H1 (cell line): Measurements from ENCODE around the gene CATSPERD. TPM values are rescaled to one million over a fixed set of nuclear protein-coding genes. Genes with fewer than 3 reads are reported as not detected.

Experiments used
- CTCF ChIA-PET: fragments of 300-600 bp; sonication (Branson Sonifier 250); formaldehyde crosslinking; loops from one replicate; lab custom pipeline; 2021; ENCODE audit not compliant: partially characterized antibody; lab: Charles Lee
- POLR2A ChIA-PET: fragments of 300-600 bp; sonication (Branson Sonifier 250); formaldehyde crosslinking; loops from one replicate; lab custom pipeline; 2021; ENCODE audit warnings: inconsistent platforms; ENCODE audit not compliant: partially characterized antibody; lab: Charles Lee
- DNase-seq, 2 experiments: peaks; one replicate each; pipeline versions ENCODE4 v3.0.0 to v3.0.0-alpha.2; 2010 to 2022; ENCODE audit warnings: low spot score in 2 of 2, low read depth in 1 of 2, mixed read lengths in 1 of 2
- FAIRE-seq: peaks from 2 replicates; lab custom pipeline; 2011; peaks lifted over from hg19 to GRCh38; lab: Jason Lieb, UNC
- H2AFZ ChIP-seq: 2 replicates; pipeline ENCODE4 v1.8.1; 2012; ENCODE audit warnings: low read length, inconsistent platforms
- H2AK5ac ChIP-seq: 2 replicates; pipeline ENCODE4 v1.6.1; 2013; ENCODE audit warnings: low read depth, low read length
- H2BK120ac ChIP-seq: replicated peaks from 2 replicates; pipeline ENCODE3; 2013; ENCODE audit warnings: low read depth, low read length, inconsistent platforms
- H2BK12ac ChIP-seq: 2 replicates; pipeline ENCODE4 v1.6.1; 2013; ENCODE audit warnings: low read depth, low read length
- H2BK15ac ChIP-seq: 2 replicates; pipeline ENCODE4 v1.6.1; 2013; ENCODE audit warnings: low read length
- H2BK20ac ChIP-seq: 2 replicates; pipeline ENCODE4 v1.6.1; 2013; ENCODE audit warnings: low read length
- H2BK5ac ChIP-seq: 2 replicates; pipeline ENCODE4 v1.6.1; 2013; ENCODE audit warnings: low read depth, low read length
- H3K14ac ChIP-seq: 2 replicates; pipeline ENCODE4 v1.6.1; 2013; ENCODE audit warnings: inconsistent platforms; ENCODE audit not compliant: insufficient read length
- H3K18ac ChIP-seq: 2 replicates; pipeline ENCODE4 v1.6.1; 2013; ENCODE audit warnings: low read length; ENCODE audit errors: extremely low read depth
- H3K23ac ChIP-seq: 2 replicates; pipeline ENCODE4 v1.6.1; 2013; ENCODE audit warnings: inconsistent platforms; ENCODE audit not compliant: insufficient read length
- H3K23me2 ChIP-seq: 2 replicates; pipeline ENCODE4 v1.6.1; 2013; ENCODE audit warnings: low read depth, low read length
- H3K27ac ChIP-seq: 2 replicates; pipeline ENCODE4 v1.6.1; 2011; ENCODE audit warnings: low read depth, low read length, inconsistent platforms
- H3K27me3 ChIP-seq, 4 experiments: replicated peaks in 1 of 4; 1 replicate in 1 of 4; 2 replicates in 3 of 4; pipeline versions ENCODE4 v1.6.1 to v1.8.1; 2011 to 2013; ENCODE audit warnings: low read length in 3 of 4, mild to moderate bottlenecking in 3 of 4, inconsistent platforms in 2 of 4, mixed read lengths in 2 of 4, moderate library complexity in 1 of 4; ENCODE audit not compliant: control insufficient read depth in 3 of 4, insufficient read depth in 3 of 4; ENCODE audit errors: extremely low read depth in 1 of 4
- H3K36me3 ChIP-seq, 4 experiments: 2 replicates each; pipeline versions ENCODE4 v1.6.1 to v1.8.1; 2011 to 2013; ENCODE audit warnings: mild to moderate bottlenecking in 4 of 4, low read length in 3 of 4, moderate library complexity in 2 of 4, control low read depth in 1 of 4, inconsistent platforms in 1 of 4; ENCODE audit not compliant: insufficient read depth in 4 of 4, control insufficient read depth in 2 of 4
- H3K4ac ChIP-seq: replicated peaks from 2 replicates; pipeline ENCODE3; 2013; ENCODE audit warnings: low read length, low read depth, mixed read lengths, inconsistent platforms; ENCODE audit not compliant: insufficient read length
- H3K4me1 ChIP-seq, 4 experiments: replicated peaks in 1 of 4; 1 replicate in 1 of 4; 2 replicates in 3 of 4; pipeline versions ENCODE4 v1.6.1 to v1.8.1; 2011 to 2013; ENCODE audit warnings: low read length in 3 of 4, inconsistent platforms in 2 of 4, mixed read lengths in 1 of 4; ENCODE audit not compliant: insufficient read depth in 4 of 4, control insufficient read depth in 3 of 4
- H3K4me2 ChIP-seq, 2 experiments: 2 replicates each; pipeline versions ENCODE4 v1.6.1 to v1.8.1; 2011 to 2013; ENCODE audit warnings: low read depth in 2 of 2, low read length in 2 of 2, control low read depth in 1 of 2, inconsistent platforms in 1 of 2, mild to moderate bottlenecking in 1 of 2; ENCODE audit not compliant: insufficient read depth in 1 of 2
- H3K4me3 ChIP-seq, 4 experiments: fragments of 200-600, 300-600 bp in 1 of 4; sonication (generic), shearing (Covaris generic), sonication (Bioruptor Twin) in 1 of 4; 2 replicates each; pipeline versions ENCODE4 v1.5.1 to v1.8.1; 2011 to 2016; ENCODE audit warnings: low read length in 4 of 4, low read depth in 3 of 4, control low read depth in 2 of 4, inconsistent platforms in 2 of 4, mild to moderate bottlenecking in 2 of 4, mixed read lengths in 1 of 4, moderate library complexity in 1 of 4; ENCODE audit not compliant: insufficient read depth in 2 of 4; ENCODE audit errors: extremely low read depth in 1 of 4
- H3K56ac ChIP-seq: replicated peaks from 2 replicates; pipeline ENCODE3; 2013; ENCODE audit warnings: low read depth, mild to moderate bottlenecking, mixed read lengths, low read length, inconsistent platforms; ENCODE audit not compliant: insufficient read length
- H3K79me1 ChIP-seq: 2 replicates; pipeline ENCODE4 v1.6.1; 2013; ENCODE audit warnings: low read depth, low read length, control low read depth
- H3K79me2 ChIP-seq, 2 experiments: 2 replicates each; pipeline versions ENCODE4 v1.6.1 to v1.8.1; 2012 to 2013; ENCODE audit warnings: low read length in 2 of 2, mild to moderate bottlenecking in 2 of 2, inconsistent platforms in 1 of 2; ENCODE audit not compliant: insufficient read depth in 2 of 2, control insufficient read depth in 1 of 2
- H3K9ac ChIP-seq, 4 experiments: replicated peaks in 1 of 4; 1 replicate in 1 of 4; 2 replicates in 3 of 4; pipeline versions ENCODE4 v1.6.1 to v1.8.1; 2011 to 2013; ENCODE audit warnings: low read depth in 3 of 4, low read length in 3 of 4, control low read depth in 2 of 4, mild to moderate bottlenecking in 2 of 4, moderate library complexity in 2 of 4, inconsistent platforms in 1 of 4; ENCODE audit errors: extremely low read depth in 1 of 4
- H3K9me3 ChIP-seq, 2 experiments: 2 replicates each; pipeline versions ENCODE4 v1.6.1 to v1.8.1; 2012 to 2013; ENCODE audit warnings: mild to moderate bottlenecking in 2 of 2, moderate library complexity in 2 of 2, control low read depth in 1 of 2, inconsistent platforms in 1 of 2, low read depth in 1 of 2, low read length in 1 of 2, mixed read lengths in 1 of 2; ENCODE audit not compliant: insufficient read depth in 2 of 2
- H4K20me1 ChIP-seq, 2 experiments: replicated peaks in 1 of 2; 2 replicates each; pipeline versions ENCODE3 to v1.8.1; 2011 to 2013; ENCODE audit warnings: inconsistent platforms in 2 of 2, low read length in 2 of 2, mild to moderate bottlenecking in 1 of 2; ENCODE audit not compliant: insufficient read depth in 2 of 2, control insufficient read depth in 1 of 2
- H4K5ac ChIP-seq: 2 replicates; pipeline ENCODE4 v1.6.1; 2013; ENCODE audit warnings: low read length, low read depth, mixed read lengths, inconsistent platforms; ENCODE audit not compliant: insufficient read length
- H4K8ac ChIP-seq: 2 replicates; pipeline ENCODE4 v1.8.0; 2013; ENCODE audit warnings: mild to moderate bottlenecking, moderate library complexity, low read length, inconsistent platforms; ENCODE audit not compliant: insufficient read depth; ENCODE audit errors: extremely low read depth
- H4K91ac ChIP-seq: replicated peaks from 2 replicates; pipeline ENCODE3; 2013; ENCODE audit warnings: low read length, mixed read lengths, inconsistent platforms; ENCODE audit not compliant: insufficient read length
- KDM1A ChIP-seq: fragments of 200-600, 300-600 bp; sonication (generic); IDR thresholded peaks from 2 replicates; pipeline ENCODE4 v1.7.1; 2016; ENCODE audit warnings: mild to moderate bottlenecking, low read length, borderline replicate concordance
- RAD21 ChIP-seq, 2 experiments: IDR thresholded peaks in 1 of 2; conservative IDR thresholded peaks in 1 of 2; 2 replicates each; pipeline ENCODE4 v1.6.1; 2011; ENCODE audit warnings: low read depth in 2 of 2, low read length in 2 of 2, improper control_type of control experiment in 1 of 2, inconsistent platforms in 1 of 2, mild to moderate bottlenecking in 1 of 2, moderate library complexity in 1 of 2
- SIX5 ChIP-seq: IDR thresholded peaks from 2 replicates; pipeline ENCODE4 v1.6.1; 2011; ENCODE audit warnings: mild to moderate bottlenecking, low read depth, low read length
- WGBS, 2 experiments: shearing (Covaris generic) in 1 of 2; methylation state at CpG; one replicate each; pipeline versions ENCODE4 v1.1.6 to v1.1.7; 2013 to 2015; ENCODE audit warnings: low lambda C conversion rate in 2 of 2, mixed read lengths in 2 of 2, inconsistent platforms in 1 of 2, low coverage in 1 of 2, missing lambda C conversion rate in 1 of 2; ENCODE audit not compliant: insufficient replicate concordance in 2 of 2, insufficient coverage in 1 of 2, insufficient read length in 1 of 2; ENCODE audit errors: extremely low coverage in 1 of 2, missing lambda C conversion rate in 1 of 2; 5-methylcytosine and 5-hydroxymethylcytosine counted together
- polyA plus RNA-seq, 7 experiments: library from polyadenylated mRNA; depleted of rRNA in 3 of 7; stranded (reverse) in 5 of 7; unstranded in 2 of 7; fragments of >200 nt in 5 of 7; fragments of 200-250 nt in 2 of 7; gene quantifications; 1 replicate in 5 of 7; 2 replicates in 1 of 7; 4 replicates in 1 of 7; pipeline versions ENCODE4 v1.2.1 to v1.2.3, GENCODE V29; 2011 to 2013; ENCODE audit warnings: missing spikeins in 2 of 7, mixed read lengths in 2 of 7
- total RNA-seq: library from RNA; stranded (reverse); fragmentation: NEBNext Ultra II Directional; extraction: Animal tissue kit (Norgen Biotek cat#: 25700); gene quantifications from 2 replicates; pipeline ENCODE4 v1.2.1, GENCODE V29; 2021
- TF ChIP-seq, protein P1 (sequence below), 3 experiments: IDR thresholded peaks; 1 replicate in 2 of 3; 2 replicates in 1 of 3; pipeline versions ENCODE4 v1.5.1 to v1.6.1; 2011; ENCODE audit warnings: low read length in 3 of 3, mild to moderate bottlenecking in 3 of 3, inconsistent platforms in 2 of 3, low read depth in 1 of 3, moderate library complexity in 1 of 3; ENCODE audit not compliant: insufficient read depth in 1 of 3; ENCODE audit errors: control extremely low read depth in 1 of 3

Gene CATSPERD
- total and polyA plus RNA-seq, 2 of the 8 experiments (the other 6 are each of a cell fraction or from before 2014, with no cell fraction given): 0.12 TPM; not detected in 1

DNA sequence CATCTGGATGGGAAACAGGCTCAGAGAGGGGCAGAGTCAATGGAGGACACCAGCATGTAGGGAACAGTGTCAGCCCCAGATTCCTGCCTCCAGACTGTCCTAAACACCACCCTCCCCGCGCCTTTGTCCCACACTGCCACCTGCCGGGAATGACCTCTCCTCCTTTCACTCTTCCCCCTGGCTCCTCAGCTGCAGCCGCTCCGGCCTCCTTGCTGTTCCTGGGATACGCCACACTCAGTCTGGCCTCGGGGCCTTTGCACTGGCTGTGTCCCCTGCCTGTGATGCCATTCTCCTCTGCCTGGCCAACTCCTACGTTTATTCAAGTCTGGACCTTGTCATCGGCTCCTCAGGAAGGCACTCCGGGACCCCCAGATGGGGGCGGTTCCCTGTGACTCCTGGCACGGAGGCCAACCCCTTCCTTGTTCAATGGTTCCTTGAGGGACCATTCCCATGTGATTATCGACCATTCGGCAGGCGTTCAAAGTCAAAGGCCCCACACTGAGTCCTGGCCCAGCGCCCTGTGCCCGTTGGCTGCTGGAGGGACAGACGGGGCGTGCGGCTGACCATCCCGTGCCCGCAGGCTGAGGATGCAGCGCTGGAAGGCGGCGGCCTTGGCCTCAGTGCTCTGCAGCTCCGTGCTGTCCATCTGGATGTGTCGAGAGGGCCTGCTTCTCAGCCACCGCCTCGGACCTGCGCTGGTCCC is 103.3 kb downstream of the CATSPERD start:
- no peak overlapping the region for H3K14ac ChIP-seq
- H4K91ac ChIP-seq: no peak overlapping the region
- no peak overlapping the region for H3K4me2 ChIP-seq
- no peak overlapping the region for H3K56ac ChIP-seq
- no peak overlapping the region for H3K4ac ChIP-seq
- H2BK20ac ChIP-seq: no peak overlapping the region
- H3K79me1 ChIP-seq: no peaks in the 10 kb centered on the region
- peaks cover 0 to 4% of the 10 kb centered on the region in 2 experiments for H4K20me1 ChIP-seq
- H3K9ac ChIP-seq: no peak overlapping the region
- ChIA-PET CTCF (interaction anchor here (0.7 to 3.7 kb wide), 7 partner anchors 16 to 198 kb away, joined by 3 to 32 read pairs (median 7); partner anchors contain the start of gene NRTN), POLR2A (interaction anchor here (0.6 to 2.1 kb wide), 7 partner anchors 15 to 133 kb away, joined by 3 to 8 read pairs (median 4); partner anchors contain the start of genes FUT3, NRTN and RPL36)
- no peak for TF ChIP-seq SIX5
- TF ChIP-seq, protein P1, sequence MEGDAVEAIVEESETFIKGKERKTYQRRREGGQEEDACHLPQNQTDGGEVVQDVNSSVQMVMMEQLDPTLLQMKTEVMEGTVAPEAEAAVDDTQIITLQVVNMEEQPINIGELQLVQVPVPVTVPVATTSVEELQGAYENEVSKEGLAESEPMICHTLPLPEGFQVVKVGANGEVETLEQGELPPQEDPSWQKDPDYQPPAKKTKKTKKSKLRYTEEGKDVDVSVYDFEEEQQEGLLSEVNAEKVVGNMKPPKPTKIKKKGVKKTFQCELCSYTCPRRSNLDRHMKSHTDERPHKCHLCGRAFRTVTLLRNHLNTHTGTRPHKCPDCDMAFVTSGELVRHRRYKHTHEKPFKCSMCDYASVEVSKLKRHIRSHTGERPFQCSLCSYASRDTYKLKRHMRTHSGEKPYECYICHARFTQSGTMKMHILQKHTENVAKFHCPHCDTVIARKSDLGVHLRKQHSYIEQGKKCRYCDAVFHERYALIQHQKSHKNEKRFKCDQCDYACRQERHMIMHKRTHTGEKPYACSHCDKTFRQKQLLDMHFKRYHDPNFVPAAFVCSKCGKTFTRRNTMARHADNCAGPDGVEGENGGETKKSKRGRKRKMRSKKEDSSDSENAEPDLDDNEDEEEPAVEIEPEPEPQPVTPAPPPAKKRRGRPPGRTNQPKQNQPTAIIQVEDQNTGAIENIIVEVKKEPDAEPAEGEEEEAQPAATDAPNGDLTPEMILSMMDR (IDR thresholded peaks at IDR 0.05; ENCODE audit: control extremely low read depth in 1 of 3, insufficient read depth in 1 of 3, low read depth in 1 of 3, low read length in 3 of 3): peak; percentile 48 to 52 (median 50)
- peak; percentile 23 to 45; a peak in 2 of 4 replicates for TF ChIP-seq RAD21 (IDR thresholded peaks at IDR 0.05 in 1 of 2, conservative IDR thresholded peaks at IDR 0.05 in 1 of 2; ENCODE audit: low read depth in 2 of 2, low read length in 2 of 2)
- TF ChIP-seq KDM1A: peak; percentile 83
- no peaks in the 10 kb centered on the region; a peak in 1 of 7 replicates for H3K27me3 ChIP-seq
- H4K8ac ChIP-seq: no peak overlapping the region
- peaks cover 0 to 8% (median 5%) of the 10 kb centered on the region in 4 experiments; a peak in 6 of 7 replicates for H3K4me1 ChIP-seq
- H3K27ac ChIP-seq: no peak overlapping the region
- no peak overlapping the region for H2BK5ac ChIP-seq
- no peak overlapping the region for H2BK120ac ChIP-seq
- no peak overlapping the region for H2AFZ ChIP-seq
- no peaks in the 10 kb centered on the region for H3K9me3 ChIP-seq
- FAIRE-seq (no peak), DNase-seq (peak in 1 of 2 experiments; percentile 78)
- H3K18ac ChIP-seq: no peak overlapping the region
- H3K23ac ChIP-seq: no peak overlapping the region
- H2AK5ac ChIP-seq: no peak overlapping the region
- H2BK12ac ChIP-seq: no peak overlapping the region
- no peaks in the 10 kb centered on the region for H3K79me2 ChIP-seq
- H3K23me2 ChIP-seq: peaks cover 8% of the 10 kb centered on the region; the same call in 1 of the 2 replicates
- no peak overlapping the region for H4K5ac ChIP-seq
- WGBS, 2 experiments: 82% methylated on average over 26 of the region's 30 CpGs; no CpG with 5 or more reads in 1 of the 2 experiments
- no peaks in the 10 kb centered on the region for H3K36me3 ChIP-seq
- H2BK15ac ChIP-seq: peak overlapping the region; percentile 46; the same call in 1 of the 2 replicates
- no peak overlapping the region for H3K4me3 ChIP-seq
